Activated T-cell treated with anti-CD3 and anti-CD28 coated beads for 48 hours (primary cell): ENCODE measurements around the gene TAF4.
"Not testable (repeated sequence)": the region's sequence is repeated elsewhere in the genome, so short reads cannot be mapped to it uniquely, and the experiment has no call there.

Experiments
- DNase-seq: peaks from one replicate; pipeline ENCODE4 v3.0.0-alpha.2; 2020; ENCODE audit warnings: low read depth

TAF4 gene

GRCh38 chr20:62055862-62056115 lies 9.9 kb downstream of the TAF4 start:
- not testable (repeated sequence) for DNase-seq

- DNase-seq, result no peak
Observed at GRCh38 chr20:62055106-62055861, 10.4 kb downstream of the TAF4 start.

- no peak for DNase-seq
Observed at GRCh38 chr20:62054451-62054953, 11.2 kb downstream of the TAF4 start.

GRCh38 chr20:62053465-62054196 lies 12.1 kb downstream of the TAF4 start:
- DNase-seq, result no peak

GRCh38 chr20:62052842-62053464 lies 12.7 kb downstream of the TAF4 start:
- DNase-seq, result no peak

GRCh38 chr20:62052336-62052841 lies 13.3 kb downstream of the TAF4 start:
- no peak for DNase-seq

- DNase-seq, result no peak
Observed at GRCh38 chr20:62051546-62052255, 14.0 kb downstream of the TAF4 start.

- DNase-seq, result no peak
Observed at GRCh38 chr20:62051144-62051543, 14.5 kb downstream of the TAF4 start.

GRCh38 chr20:62050166-62051120 lies 15.2 kb downstream of the TAF4 start:
- no peak for DNase-seq

- DNase-seq, result no peak
Observed at GRCh38 chr20:62049342-62050165, 16.1 kb downstream of the TAF4 start.

- DNase-seq, result no peak
Observed at GRCh38 chr20:62048821-62049291, 16.8 kb downstream of the TAF4 start.

GRCh38 chr20:62048346-62048761 lies 17.3 kb downstream of the TAF4 start:
- DNase-seq, result no peak

- no peak for DNase-seq
Observed at GRCh38 chr20:62047666-62048345, 17.9 kb downstream of the TAF4 start.

GRCh38 chr20:62046431-62046830 lies 19.2 kb downstream of the TAF4 start:
- DNase-seq, result no peak

GRCh38 chr20:62045529-62046285 lies 20.0 kb downstream of the TAF4 start:
- DNase-seq, result no peak

GRCh38 chr20:62045118-62045517 lies 20.6 kb downstream of the TAF4 start:
- no peak for DNase-seq

- DNase-seq, result no peak
Observed at GRCh38 chr20:62044631-62045030, 21.1 kb downstream of the TAF4 start.

GRCh38 chr20:62043131-62043914 lies 22.4 kb downstream of the TAF4 start:
- DNase-seq, result no peak
